Ecto neural progenitor cell (in vitro differentiated cells): Measurements from ENCODE around the gene TIE1.

Experiments used
- DNase-seq: peaks from one replicate; pipeline ENCODE4 v3.0.0-alpha.2; 2018; ENCODE audit warnings: low spot score

TIE1 gene

GRCh38 chr1:43274125-43274803 is 26.5 kb upstream of the TIE1 start:
- peak; percentile 32 for DNase-seq

GRCh38 chr1:43274804-43275180 is 26.0 kb upstream of the TIE1 start:
- peak; percentile 26 for DNase-seq

- DNase-seq = peak; percentile 34
Measured at GRCh38 chr1:43275826-43276620, 24.8 kb upstream of the TIE1 start.

GRCh38 chr1:43276673-43277072 is 24.1 kb upstream of the TIE1 start:
- peak; percentile 37 for DNase-seq

GRCh38 chr1:43277116-43277876 is 23.5 kb upstream of the TIE1 start:
- DNase-seq = no peak

- no peak for DNase-seq
Measured at GRCh38 chr1:43279161-43279560, 21.6 kb upstream of the TIE1 start.

GRCh38 chr1:43279666-43280065 is 21.1 kb upstream of the TIE1 start:
- no peak for DNase-seq

GRCh38 chr1:43280692-43281091 is 20.1 kb upstream of the TIE1 start:
- no peak for DNase-seq

GRCh38 chr1:43282220-43283195 is 18.3 kb upstream of the TIE1 start:
- no peak for DNase-seq

- no peak for DNase-seq
Measured at GRCh38 chr1:43284065-43284464, 16.7 kb upstream of the TIE1 start.

- no peak for DNase-seq
Measured at GRCh38 chr1:43284546-43285110, 16.2 kb upstream of the TIE1 start.

GRCh38 chr1:43285269-43285990 is 15.4 kb upstream of the TIE1 start, which contains the start of gene C1orf210:
Gene C1orf210 (minus strand): TSS chr1:43285581. CDS start chr1:43283270, 2,311 bp downstream.
- no peak for DNase-seq

GRCh38 chr1:43286115-43286514 is 14.7 kb upstream of the TIE1 start:
- DNase-seq = no peak

GRCh38 chr1:43286533-43286932 is 14.2 kb upstream of the TIE1 start:
- DNase-seq = no peak

GRCh38 chr1:43288058-43288784 is 12.6 kb upstream of the TIE1 start:
- no peak for DNase-seq

- DNase-seq = no peak
Measured at GRCh38 chr1:43288785-43289706, 11.7 kb upstream of the TIE1 start.

- DNase-seq = no peak
Measured at GRCh38 chr1:43292216-43292615, 8.6 kb upstream of the TIE1 start.

GRCh38 chr1:43292679-43293078 is 8.1 kb upstream of the TIE1 start:
- DNase-seq = no peak

- DNase-seq = no peak
Measured at GRCh38 chr1:43293176-43293575, 7.6 kb upstream of the TIE1 start.
